ENCODE results near the gene TBC1D2.

- TF ChIP-seq POLR2A (IDR thresholded peaks at IDR 0.05; ENCODE audit: low read depth, low read length), result no peak
- no peak for TF ChIP-seq SMC3 (IDR thresholded peaks at IDR 0.05; ENCODE audit: low read depth, low read length)
- no peak for TF ChIP-seq CTCF (conservative IDR thresholded peaks at IDR 0.05; ENCODE audit: low read depth, low read length)
- no peak for TF ChIP-seq CEBPB (IDR thresholded peaks at IDR 0.05; ENCODE audit: low read depth, low read length)
- TF ChIP-seq RAD21 (IDR thresholded peaks at IDR 0.05; ENCODE audit: low read length), result no peak
- no peak for TF ChIP-seq NFE2L2 (IDR thresholded peaks at IDR 0.05; ENCODE audit: low read depth, low read length)
- TF ChIP-seq MXI1 (IDR thresholded peaks at IDR 0.05; ENCODE audit: borderline replicate concordance, low read depth, low read length), result no peak
- TF ChIP-seq MAFK (IDR thresholded peaks at IDR 0.05; ENCODE audit: low read depth, low read length), result no peak
- TF ChIP-seq USF2 (IDR thresholded peaks at IDR 0.05; ENCODE audit: low read depth, low read length), result no peak
- TF ChIP-seq RFX5 (IDR thresholded peaks at IDR 0.05; ENCODE audit: low read depth, low read length), result no peak
- no peak for TF ChIP-seq RCOR1 (IDR thresholded peaks at IDR 0.05; ENCODE audit: insufficient replicate concordance, low read length)
- TF ChIP-seq FOS (IDR thresholded peaks at IDR 0.05; ENCODE audit: low read depth, low read length), result no peak
These were observed 25.8 kb downstream of the TBC1D2 start for GRCh38 chr9:98229620-98230019.

All from IMR-90 (cell line).